ENCODE measurements around the gene PXDC1.

The PXDC1 gene

GRCh38 chr6:3753228-3753835, 1.8 kb upstream of the PXDC1 start:
- Histone ChIP-seq H3K9ac (ENCODE audit: insufficient read length, low read depth) (no peak overlapping the region), H3K36me3 (ENCODE audit: insufficient read depth, insufficient read length, low read length) (no peaks in the 10 kb centered on the region), H3K4me1 (ENCODE audit: insufficient read depth, insufficient read length) (no peaks in the 10 kb centered on the region), H3K9me3 (ENCODE audit: insufficient read depth, low read length) (no peaks in the 10 kb centered on the region), H3K4me3 (ENCODE audit: insufficient read length, low read depth) (no peak overlapping the region), H3K27me3 (ENCODE audit: insufficient read depth, insufficient read length) (peaks cover 10% of the 10 kb centered on the region)
- no peak for DNase-seq (ENCODE audit: low read depth, low spot score)
- no peak for TF ChIP-seq YY1 (IDR thresholded peaks at IDR 0.05; ENCODE audit: insufficient read depth, insufficient read length)
- no peak for TF ChIP-seq SUZ12 (IDR thresholded peaks at IDR 0.05; ENCODE audit: extremely low read depth, insufficient read depth, insufficient read length)
- no peak for TF ChIP-seq ZNF274 (IDR thresholded peaks at IDR 0.05; ENCODE audit: low read depth, low read length)

GRCh38 chr6:3752531-3753227, 1.2 kb upstream of the PXDC1 start:
- peak overlapping the region; percentile 45 for H3K4me3 ChIP-seq (ENCODE audit: insufficient read length, low read depth)
- H3K9me3 ChIP-seq (ENCODE audit: insufficient read depth, low read length): no peaks in the 10 kb centered on the region
- TF ChIP-seq YY1 (IDR thresholded peaks at IDR 0.05; ENCODE audit: insufficient read depth, insufficient read length) (no peak), SUZ12 (IDR thresholded peaks at IDR 0.05; ENCODE audit: extremely low read depth, insufficient read depth, insufficient read length) (no peak), ZNF274 (IDR thresholded peaks at IDR 0.05; ENCODE audit: low read depth, low read length) (no peak)
- H3K36me3 ChIP-seq (ENCODE audit: insufficient read depth, insufficient read length, low read length): peaks cover 2% of the 10 kb centered on the region
- H3K4me1 ChIP-seq (ENCODE audit: insufficient read depth, insufficient read length): no peaks in the 10 kb centered on the region
- H3K27me3 ChIP-seq (ENCODE audit: insufficient read depth, insufficient read length): peaks cover 10% of the 10 kb centered on the region
- DNase-seq (ENCODE audit: low read depth, low spot score): no peak
- peak overlapping the region; percentile 61 for H3K9ac ChIP-seq (ENCODE audit: insufficient read length, low read depth)

GRCh38 chr6:3751730-3752530, 417 bp upstream of the PXDC1 start:
- H3K4me3 ChIP-seq (ENCODE audit: insufficient read length, low read depth): peak overlapping the region; percentile 68
- H3K9me3 ChIP-seq (ENCODE audit: insufficient read depth, low read length): no peaks in the 10 kb centered on the region
- no peak for TF ChIP-seq ZNF274 (IDR thresholded peaks at IDR 0.05; ENCODE audit: low read depth, low read length)
- no peak for TF ChIP-seq YY1 (IDR thresholded peaks at IDR 0.05; ENCODE audit: insufficient read depth, insufficient read length)
- no peak for TF ChIP-seq SUZ12 (IDR thresholded peaks at IDR 0.05; ENCODE audit: extremely low read depth, insufficient read depth, insufficient read length)
- H3K9ac ChIP-seq (ENCODE audit: insufficient read length, low read depth): peak overlapping the region; percentile 64
- no peaks in the 10 kb centered on the region for H3K4me1 ChIP-seq (ENCODE audit: insufficient read depth, insufficient read length)
- no peak for DNase-seq (ENCODE audit: low read depth, low spot score)
- H3K36me3 ChIP-seq (ENCODE audit: insufficient read depth, insufficient read length, low read length): peaks cover 7% of the 10 kb centered on the region
- H3K27me3 ChIP-seq (ENCODE audit: insufficient read depth, insufficient read length): peaks cover 10% of the 10 kb centered on the region

GRCh38 chr6:3750317-3751076, 1.0 kb downstream of the PXDC1 start:
- no peaks in the 10 kb centered on the region for H3K4me1 ChIP-seq (ENCODE audit: insufficient read depth, insufficient read length)
- H3K9ac ChIP-seq (ENCODE audit: insufficient read length, low read depth): peak overlapping the region; percentile 79
- H3K36me3 ChIP-seq (ENCODE audit: insufficient read depth, insufficient read length, low read length): peaks cover 21% of the 10 kb centered on the region
- TF ChIP-seq SUZ12 (IDR thresholded peaks at IDR 0.05; ENCODE audit: extremely low read depth, insufficient read depth, insufficient read length): no peak
- TF ChIP-seq YY1 (IDR thresholded peaks at IDR 0.05; ENCODE audit: insufficient read depth, insufficient read length): no peak
- no peak for TF ChIP-seq ZNF274 (IDR thresholded peaks at IDR 0.05; ENCODE audit: low read depth, low read length)
- H3K4me3 ChIP-seq (ENCODE audit: insufficient read length, low read depth): peak overlapping the region; percentile 68
- H3K9me3 ChIP-seq (ENCODE audit: insufficient read depth, low read length): no peaks in the 10 kb centered on the region
- no peak for DNase-seq (ENCODE audit: low read depth, low spot score)
- peaks cover 10% of the 10 kb centered on the region for H3K27me3 ChIP-seq (ENCODE audit: insufficient read depth, insufficient read length)

- no peak for DNase-seq (ENCODE audit: low read depth, low spot score)
- H3K27me3 ChIP-seq (ENCODE audit: insufficient read depth, insufficient read length): peaks cover 10% of the 10 kb centered on the region
Observed at GRCh38 chr6:3749977-3750316, 1.6 kb downstream of the PXDC1 start.

GRCh38 chr6:3749067-3749841, 2.3 kb downstream of the PXDC1 start:
- TF ChIP-seq ZNF274 (IDR thresholded peaks at IDR 0.05; ENCODE audit: low read depth, low read length) (no peak), YY1 (IDR thresholded peaks at IDR 0.05; ENCODE audit: insufficient read depth, insufficient read length) (no peak), SUZ12 (IDR thresholded peaks at IDR 0.05; ENCODE audit: extremely low read depth, insufficient read depth, insufficient read length) (no peak)
- H3K9me3 ChIP-seq (ENCODE audit: insufficient read depth, low read length): no peaks in the 10 kb centered on the region
- H3K9ac ChIP-seq (ENCODE audit: insufficient read length, low read depth): no peak overlapping the region
- H3K27me3 ChIP-seq (ENCODE audit: insufficient read depth, insufficient read length): peaks cover 10% of the 10 kb centered on the region
- H3K36me3 ChIP-seq (ENCODE audit: insufficient read depth, insufficient read length, low read length): peaks cover 24% of the 10 kb centered on the region
- H3K4me3 ChIP-seq (ENCODE audit: insufficient read length, low read depth): no peak overlapping the region
- no peak for DNase-seq (ENCODE audit: low read depth, low spot score)
- H3K4me1 ChIP-seq (ENCODE audit: insufficient read depth, insufficient read length): no peaks in the 10 kb centered on the region

More at GRCh38 chr6:3749977-3750316, 1.6 kb downstream of the PXDC1 start:
- peak overlapping the region; percentile 68 for H3K4me3 ChIP-seq (ENCODE audit: insufficient read length, low read depth)
- TF ChIP-seq YY1 (IDR thresholded peaks at IDR 0.05; ENCODE audit: insufficient read depth, insufficient read length): no peak
- no peak for TF ChIP-seq SUZ12 (IDR thresholded peaks at IDR 0.05; ENCODE audit: extremely low read depth, insufficient read depth, insufficient read length)
- TF ChIP-seq ZNF274 (IDR thresholded peaks at IDR 0.05; ENCODE audit: low read depth, low read length): no peak
- no peaks in the 10 kb centered on the region for H3K9me3 ChIP-seq (ENCODE audit: insufficient read depth, low read length)
- H3K4me1 ChIP-seq (ENCODE audit: insufficient read depth, insufficient read length): no peaks in the 10 kb centered on the region
- H3K36me3 ChIP-seq (ENCODE audit: insufficient read depth, insufficient read length, low read length): peaks cover 24% of the 10 kb centered on the region
- H3K9ac ChIP-seq (ENCODE audit: insufficient read length, low read depth): no peak overlapping the region

All from NT2/D1 (cell line).